ENCODE data around the gene VWC2L.

DNA sequence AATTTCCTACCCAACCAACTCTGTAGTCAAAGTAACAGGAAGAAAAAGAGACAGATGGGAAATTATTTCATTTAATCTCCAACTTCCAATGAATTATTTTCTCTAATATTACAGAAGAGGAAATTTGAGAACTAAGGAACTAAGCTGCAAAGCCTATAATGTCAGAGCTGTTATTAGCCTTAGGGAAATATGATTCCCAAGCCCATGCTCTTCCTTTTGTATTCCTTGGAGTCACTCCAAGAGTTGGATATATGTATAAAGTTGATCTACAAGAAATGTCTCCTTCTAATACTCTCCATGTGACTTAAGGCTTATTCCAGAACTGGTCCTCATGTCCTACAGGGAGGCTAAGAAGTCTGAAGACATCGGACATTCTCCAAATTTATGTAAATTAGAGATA, 31.6 kb upstream of the VWC2L start:
- TF ChIP-seq, protein P1, sequence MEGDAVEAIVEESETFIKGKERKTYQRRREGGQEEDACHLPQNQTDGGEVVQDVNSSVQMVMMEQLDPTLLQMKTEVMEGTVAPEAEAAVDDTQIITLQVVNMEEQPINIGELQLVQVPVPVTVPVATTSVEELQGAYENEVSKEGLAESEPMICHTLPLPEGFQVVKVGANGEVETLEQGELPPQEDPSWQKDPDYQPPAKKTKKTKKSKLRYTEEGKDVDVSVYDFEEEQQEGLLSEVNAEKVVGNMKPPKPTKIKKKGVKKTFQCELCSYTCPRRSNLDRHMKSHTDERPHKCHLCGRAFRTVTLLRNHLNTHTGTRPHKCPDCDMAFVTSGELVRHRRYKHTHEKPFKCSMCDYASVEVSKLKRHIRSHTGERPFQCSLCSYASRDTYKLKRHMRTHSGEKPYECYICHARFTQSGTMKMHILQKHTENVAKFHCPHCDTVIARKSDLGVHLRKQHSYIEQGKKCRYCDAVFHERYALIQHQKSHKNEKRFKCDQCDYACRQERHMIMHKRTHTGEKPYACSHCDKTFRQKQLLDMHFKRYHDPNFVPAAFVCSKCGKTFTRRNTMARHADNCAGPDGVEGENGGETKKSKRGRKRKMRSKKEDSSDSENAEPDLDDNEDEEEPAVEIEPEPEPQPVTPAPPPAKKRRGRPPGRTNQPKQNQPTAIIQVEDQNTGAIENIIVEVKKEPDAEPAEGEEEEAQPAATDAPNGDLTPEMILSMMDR (conservative IDR thresholded peaks at IDR 0.05; ENCODE audit: low read depth in 2 of 2) = no peak
- TF ChIP-seq EZH2 (IDR thresholded peaks at IDR 0.05; ENCODE audit: low read depth, unreplicated experiment) (no peak), POLR2AphosphoS5 (IDR thresholded peaks at IDR 0.05; ENCODE audit: low read depth) (no peak), STAT1 (IDR thresholded peaks at IDR 0.05; ENCODE audit: unreplicated experiment) (no peak), JUNB (IDR thresholded peaks at IDR 0.05; ENCODE audit: unreplicated experiment) (no peak), EZH2phosphoT487 (IDR thresholded peaks at IDR 0.05; ENCODE audit: unreplicated experiment) (no peak), CREB1 (CRISPR knock-in tag; IDR thresholded peaks at IDR 0.05; ENCODE audit: low read depth) (no peak), ZNF331 (CRISPR knock-in tag; IDR thresholded peaks at IDR 0.05; ENCODE audit: low read depth) (no peak), NANOG (IDR thresholded peaks at IDR 0.05; ENCODE audit: borderline replicate concordance) (no peak)
- TF ChIP-seq, protein P2, sequence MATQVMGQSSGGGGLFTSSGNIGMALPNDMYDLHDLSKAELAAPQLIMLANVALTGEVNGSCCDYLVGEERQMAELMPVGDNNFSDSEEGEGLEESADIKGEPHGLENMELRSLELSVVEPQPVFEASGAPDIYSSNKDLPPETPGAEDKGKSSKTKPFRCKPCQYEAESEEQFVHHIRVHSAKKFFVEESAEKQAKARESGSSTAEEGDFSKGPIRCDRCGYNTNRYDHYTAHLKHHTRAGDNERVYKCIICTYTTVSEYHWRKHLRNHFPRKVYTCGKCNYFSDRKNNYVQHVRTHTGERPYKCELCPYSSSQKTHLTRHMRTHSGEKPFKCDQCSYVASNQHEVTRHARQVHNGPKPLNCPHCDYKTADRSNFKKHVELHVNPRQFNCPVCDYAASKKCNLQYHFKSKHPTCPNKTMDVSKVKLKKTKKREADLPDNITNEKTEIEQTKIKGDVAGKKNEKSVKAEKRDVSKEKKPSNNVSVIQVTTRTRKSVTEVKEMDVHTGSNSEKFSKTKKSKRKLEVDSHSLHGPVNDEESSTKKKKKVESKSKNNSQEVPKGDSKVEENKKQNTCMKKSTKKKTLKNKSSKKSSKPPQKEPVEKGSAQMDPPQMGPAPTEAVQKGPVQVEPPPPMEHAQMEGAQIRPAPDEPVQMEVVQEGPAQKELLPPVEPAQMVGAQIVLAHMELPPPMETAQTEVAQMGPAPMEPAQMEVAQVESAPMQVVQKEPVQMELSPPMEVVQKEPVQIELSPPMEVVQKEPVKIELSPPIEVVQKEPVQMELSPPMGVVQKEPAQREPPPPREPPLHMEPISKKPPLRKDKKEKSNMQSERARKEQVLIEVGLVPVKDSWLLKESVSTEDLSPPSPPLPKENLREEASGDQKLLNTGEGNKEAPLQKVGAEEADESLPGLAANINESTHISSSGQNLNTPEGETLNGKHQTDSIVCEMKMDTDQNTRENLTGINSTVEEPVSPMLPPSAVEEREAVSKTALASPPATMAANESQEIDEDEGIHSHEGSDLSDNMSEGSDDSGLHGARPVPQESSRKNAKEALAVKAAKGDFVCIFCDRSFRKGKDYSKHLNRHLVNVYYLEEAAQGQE (IDR thresholded peaks at IDR 0.05; ENCODE audit: unreplicated experiment) = no peak
- TF ChIP-seq, protein P3, sequence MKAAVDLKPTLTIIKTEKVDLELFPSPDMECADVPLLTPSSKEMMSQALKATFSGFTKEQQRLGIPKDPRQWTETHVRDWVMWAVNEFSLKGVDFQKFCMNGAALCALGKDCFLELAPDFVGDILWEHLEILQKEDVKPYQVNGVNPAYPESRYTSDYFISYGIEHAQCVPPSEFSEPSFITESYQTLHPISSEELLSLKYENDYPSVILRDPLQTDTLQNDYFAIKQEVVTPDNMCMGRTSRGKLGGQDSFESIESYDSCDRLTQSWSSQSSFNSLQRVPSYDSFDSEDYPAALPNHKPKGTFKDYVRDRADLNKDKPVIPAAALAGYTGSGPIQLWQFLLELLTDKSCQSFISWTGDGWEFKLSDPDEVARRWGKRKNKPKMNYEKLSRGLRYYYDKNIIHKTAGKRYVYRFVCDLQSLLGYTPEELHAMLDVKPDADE (IDR thresholded peaks at IDR 0.05) = no peak
- TF ChIP-seq, protein P4, sequence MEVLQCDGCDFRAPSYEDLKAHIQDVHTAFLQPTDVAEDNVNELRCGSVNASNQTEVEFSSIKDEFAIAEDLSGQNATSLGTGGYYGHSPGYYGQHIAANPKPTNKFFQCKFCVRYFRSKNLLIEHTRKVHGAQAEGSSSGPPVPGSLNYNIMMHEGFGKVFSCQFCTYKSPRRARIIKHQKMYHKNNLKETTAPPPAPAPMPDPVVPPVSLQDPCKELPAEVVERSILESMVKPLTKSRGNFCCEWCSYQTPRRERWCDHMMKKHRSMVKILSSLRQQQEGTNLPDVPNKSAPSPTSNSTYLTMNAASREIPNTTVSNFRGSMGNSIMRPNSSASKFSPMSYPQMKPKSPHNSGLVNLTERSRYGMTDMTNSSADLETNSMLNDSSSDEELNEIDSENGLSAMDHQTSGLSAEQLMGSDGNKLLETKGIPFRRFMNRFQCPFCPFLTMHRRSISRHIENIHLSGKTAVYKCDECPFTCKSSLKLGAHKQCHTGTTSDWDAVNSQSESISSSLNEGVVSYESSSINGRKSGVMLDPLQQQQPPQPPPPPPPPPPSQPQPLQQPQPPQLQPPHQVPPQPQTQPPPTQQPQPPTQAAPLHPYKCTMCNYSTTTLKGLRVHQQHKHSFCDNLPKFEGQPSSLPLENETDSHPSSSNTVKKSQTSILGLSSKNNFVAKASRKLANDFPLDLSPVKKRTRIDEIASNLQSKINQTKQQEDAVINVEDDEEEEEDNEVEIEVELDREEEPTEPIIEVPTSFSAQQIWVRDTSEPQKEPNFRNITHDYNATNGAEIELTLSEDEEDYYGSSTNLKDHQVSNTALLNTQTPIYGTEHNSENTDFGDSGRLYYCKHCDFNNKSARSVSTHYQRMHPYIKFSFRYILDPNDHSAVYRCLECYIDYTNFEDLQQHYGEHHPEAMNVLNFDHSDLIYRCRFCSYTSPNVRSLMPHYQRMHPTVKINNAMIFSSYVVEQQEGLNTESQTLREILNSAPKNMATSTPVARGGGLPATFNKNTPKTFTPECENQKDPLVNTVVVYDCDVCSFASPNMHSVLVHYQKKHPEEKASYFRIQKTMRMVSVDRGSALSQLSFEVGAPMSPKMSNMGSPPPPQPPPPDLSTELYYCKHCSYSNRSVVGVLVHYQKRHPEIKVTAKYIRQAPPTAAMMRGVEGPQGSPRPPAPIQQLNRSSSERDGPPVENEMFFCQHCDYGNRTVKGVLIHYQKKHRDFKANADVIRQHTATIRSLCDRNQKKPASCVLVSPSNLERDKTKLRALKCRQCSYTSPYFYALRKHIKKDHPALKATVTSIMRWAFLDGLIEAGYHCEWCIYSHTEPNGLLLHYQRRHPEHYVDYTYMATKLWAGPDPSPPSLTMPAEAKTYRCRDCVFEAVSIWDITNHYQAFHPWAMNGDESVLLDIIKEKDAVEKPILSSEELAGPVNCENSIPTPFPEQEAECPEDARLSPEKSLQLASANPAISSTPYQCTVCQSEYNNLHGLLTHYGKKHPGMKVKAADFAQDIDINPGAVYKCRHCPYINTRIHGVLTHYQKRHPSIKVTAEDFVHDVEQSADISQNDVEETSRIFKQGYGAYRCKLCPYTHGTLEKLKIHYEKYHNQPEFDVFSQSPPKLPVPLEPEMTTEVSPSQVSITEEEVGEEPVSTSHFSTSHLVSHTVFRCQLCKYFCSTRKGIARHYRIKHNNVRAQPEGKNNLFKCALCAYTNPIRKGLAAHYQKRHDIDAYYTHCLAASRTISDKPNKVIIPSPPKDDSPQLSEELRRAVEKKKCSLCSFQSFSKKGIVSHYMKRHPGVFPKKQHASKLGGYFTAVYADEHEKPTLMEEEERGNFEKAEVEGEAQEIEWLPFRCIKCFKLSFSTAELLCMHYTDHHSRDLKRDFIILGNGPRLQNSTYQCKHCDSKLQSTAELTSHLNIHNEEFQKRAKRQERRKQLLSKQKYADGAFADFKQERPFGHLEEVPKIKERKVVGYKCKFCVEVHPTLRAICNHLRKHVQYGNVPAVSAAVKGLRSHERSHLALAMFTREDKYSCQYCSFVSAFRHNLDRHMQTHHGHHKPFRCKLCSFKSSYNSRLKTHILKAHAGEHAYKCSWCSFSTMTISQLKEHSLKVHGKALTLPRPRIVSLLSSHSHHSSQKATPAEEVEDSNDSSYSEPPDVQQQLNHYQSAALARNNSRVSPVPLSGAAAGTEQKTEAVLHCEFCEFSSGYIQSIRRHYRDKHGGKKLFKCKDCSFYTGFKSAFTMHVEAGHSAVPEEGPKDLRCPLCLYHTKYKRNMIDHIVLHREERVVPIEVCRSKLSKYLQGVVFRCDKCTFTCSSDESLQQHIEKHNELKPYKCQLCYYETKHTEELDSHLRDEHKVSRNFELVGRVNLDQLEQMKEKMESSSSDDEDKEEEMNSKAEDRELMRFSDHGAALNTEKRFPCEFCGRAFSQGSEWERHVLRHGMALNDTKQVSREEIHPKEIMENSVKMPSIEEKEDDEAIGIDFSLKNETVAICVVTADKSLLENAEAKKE (CRISPR knock-in tag; IDR thresholded peaks at IDR 0.05) = no peak

All from GM23338 (cell line).